Upper lobe of right lung (tissue), 1 donor: ENCODE measurements around the gene NOD2. TPM values are rescaled to one million over a fixed set of nuclear protein-coding genes. Genes with fewer than 3 reads are reported as not detected.

ENCODE experiments used
- ATAC-seq: fragments of 200-7000 bp; cut with Tn5 transposase; one replicate; pipeline ENCODE4 v1.9.1; 2020; ENCODE audit warnings: mild to moderate bottlenecking, moderate library complexity
- DNase-seq: peaks from one replicate; pipeline ENCODE4 v3.0.0-alpha.2; 2020
- H3K27ac ChIP-seq: fragments of 200-600 bp; one replicate; pipeline ENCODE4 v1.8.0; 2022
- H3K27me3 ChIP-seq: fragments of 200-600 bp; one replicate; pipeline ENCODE4 v1.8.0; 2022; ENCODE audit warnings: mild to moderate bottlenecking
- H3K36me3 ChIP-seq: fragments of 200-600 bp; one replicate; pipeline ENCODE4 v1.8.0; 2022
- H3K4me1 ChIP-seq: fragments of 200-600 bp; one replicate; pipeline ENCODE4 v1.8.0; 2022
- H3K4me3 ChIP-seq: fragments of 200-600 bp; one replicate; pipeline ENCODE4 v1.8.0; 2022; ENCODE audit warnings: mild to moderate bottlenecking
- H3K9me3 ChIP-seq: fragments of 200-600 bp; one replicate; pipeline ENCODE4 v1.8.0; 2022
- intact Hi-C: fragments of 100-400 bp; cut with DNase I; formaldehyde crosslinking; loops from one replicate; pipeline ENCODE4 v1.11.0; 2022
- total RNA-seq: library from RNA; stranded (reverse); fragmentation: NEBNext Ultra II Directional; extraction: Animal tissue kit (Norgen Biotek cat#: 25700); gene quantifications from one replicate; pipeline ENCODE4 v1.2.1, GENCODE V29; 2021
- TF ChIP-seq, protein P1 (sequence below): fragments of 200-600 bp; IDR thresholded peaks from one replicate; pipeline ENCODE4 v1.8.0; 2022; ENCODE audit warnings: antibody characterized with exemption
- donor health status: DM: no; HTN: yes; CAD: no; lungs with severe emphysema.

The NOD2 gene
- total RNA-seq, 1 donor from 2014 or later = 4.2 TPM

DNA sequence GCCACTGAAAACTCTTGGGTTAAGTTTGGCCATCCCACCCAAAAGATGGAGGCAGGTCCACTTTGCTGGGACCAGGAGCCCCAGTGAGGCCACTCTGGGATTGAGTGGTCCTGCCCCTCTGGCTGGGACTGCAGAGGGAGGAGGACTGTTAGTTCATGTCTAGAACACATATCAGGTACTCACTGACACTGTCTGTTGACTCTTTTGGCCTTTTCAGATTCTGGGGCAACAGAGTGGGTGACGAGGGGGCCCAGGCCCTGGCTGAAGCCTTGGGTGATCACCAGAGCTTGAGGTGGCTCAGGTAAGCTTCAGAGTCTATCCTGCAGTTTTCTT, 29.0 kb downstream of the NOD2 start:
- no peak for ATAC-seq
- intact Hi-C loops = no loop called here

DNA sequence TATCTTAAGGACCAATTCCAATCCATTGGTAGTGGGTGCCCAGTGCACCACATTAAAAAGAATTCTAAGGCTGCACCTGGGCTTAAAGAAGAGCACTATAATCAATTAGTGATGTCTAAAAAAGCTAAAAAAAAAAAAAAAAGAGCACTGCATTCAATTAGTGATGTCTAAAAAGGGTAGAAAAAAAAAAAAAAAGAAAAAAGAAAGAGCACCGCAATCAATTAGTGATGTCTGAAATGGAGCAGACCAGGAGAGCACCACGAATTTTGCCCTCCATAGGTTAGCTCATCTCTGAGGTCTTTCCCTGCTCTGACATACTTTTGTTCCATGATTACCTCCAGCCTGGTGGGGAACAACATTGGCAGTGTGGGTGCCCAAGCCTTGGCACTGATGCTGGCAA, 29.6 kb downstream of the NOD2 start:
- Histone ChIP-seq H3K27me3 (no peaks in the 10 kb centered on the region), H3K9me3 (no peaks in the 10 kb centered on the region), H3K4me1 (no peaks in the 10 kb centered on the region), H3K27ac (no peak overlapping the region), H3K36me3 (no peaks in the 10 kb centered on the region), H3K4me3 (no peak overlapping the region)
- ATAC-seq (no peak), DNase-seq (no peak)
- TF ChIP-seq, protein P1, sequence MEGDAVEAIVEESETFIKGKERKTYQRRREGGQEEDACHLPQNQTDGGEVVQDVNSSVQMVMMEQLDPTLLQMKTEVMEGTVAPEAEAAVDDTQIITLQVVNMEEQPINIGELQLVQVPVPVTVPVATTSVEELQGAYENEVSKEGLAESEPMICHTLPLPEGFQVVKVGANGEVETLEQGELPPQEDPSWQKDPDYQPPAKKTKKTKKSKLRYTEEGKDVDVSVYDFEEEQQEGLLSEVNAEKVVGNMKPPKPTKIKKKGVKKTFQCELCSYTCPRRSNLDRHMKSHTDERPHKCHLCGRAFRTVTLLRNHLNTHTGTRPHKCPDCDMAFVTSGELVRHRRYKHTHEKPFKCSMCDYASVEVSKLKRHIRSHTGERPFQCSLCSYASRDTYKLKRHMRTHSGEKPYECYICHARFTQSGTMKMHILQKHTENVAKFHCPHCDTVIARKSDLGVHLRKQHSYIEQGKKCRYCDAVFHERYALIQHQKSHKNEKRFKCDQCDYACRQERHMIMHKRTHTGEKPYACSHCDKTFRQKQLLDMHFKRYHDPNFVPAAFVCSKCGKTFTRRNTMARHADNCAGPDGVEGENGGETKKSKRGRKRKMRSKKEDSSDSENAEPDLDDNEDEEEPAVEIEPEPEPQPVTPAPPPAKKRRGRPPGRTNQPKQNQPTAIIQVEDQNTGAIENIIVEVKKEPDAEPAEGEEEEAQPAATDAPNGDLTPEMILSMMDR = no peak
- intact Hi-C loops = no loop called here

More for the DNA sequence above, 29.0 kb downstream of the NOD2 start:
- Histone ChIP-seq H3K27ac (no peak overlapping the region), H3K9me3 (no peaks in the 10 kb centered on the region), H3K27me3 (no peaks in the 10 kb centered on the region), H3K4me3 (no peak overlapping the region), H3K4me1 (no peaks in the 10 kb centered on the region), H3K36me3 (no peaks in the 10 kb centered on the region)
- DNase-seq = no peak
- TF ChIP-seq, protein P1 = no peak

DNA sequence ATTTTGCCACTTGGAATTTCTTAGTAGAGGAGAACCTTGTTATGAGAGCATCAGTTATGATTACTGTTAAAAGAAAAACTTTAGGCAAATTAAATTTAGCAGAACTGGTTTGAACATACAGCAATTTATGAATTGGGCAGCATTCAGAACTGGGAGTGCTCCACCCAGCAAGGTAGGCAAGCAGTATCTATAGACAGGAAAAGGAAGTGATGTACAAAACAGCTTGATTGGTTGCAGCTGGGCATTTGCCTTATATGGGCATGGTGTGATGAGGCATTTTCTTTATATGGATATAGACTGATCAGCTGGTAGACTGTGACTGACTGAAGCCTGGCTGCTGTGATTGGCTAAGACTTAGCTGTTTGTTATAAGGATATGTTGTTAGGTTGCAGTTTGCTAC, 30.9 kb downstream of the NOD2 start:
- Histone ChIP-seq H3K4me1 (no peaks in the 10 kb centered on the region), H3K27ac (no peak overlapping the region), H3K4me3 (no peak overlapping the region), H3K36me3 (no peaks in the 10 kb centered on the region), H3K9me3 (no peaks in the 10 kb centered on the region), H3K27me3 (no peaks in the 10 kb centered on the region)
- ATAC-seq (no peak), DNase-seq (no peak)
- intact Hi-C loops = no loop called here
- TF ChIP-seq, protein P1 = no peak

DNA sequence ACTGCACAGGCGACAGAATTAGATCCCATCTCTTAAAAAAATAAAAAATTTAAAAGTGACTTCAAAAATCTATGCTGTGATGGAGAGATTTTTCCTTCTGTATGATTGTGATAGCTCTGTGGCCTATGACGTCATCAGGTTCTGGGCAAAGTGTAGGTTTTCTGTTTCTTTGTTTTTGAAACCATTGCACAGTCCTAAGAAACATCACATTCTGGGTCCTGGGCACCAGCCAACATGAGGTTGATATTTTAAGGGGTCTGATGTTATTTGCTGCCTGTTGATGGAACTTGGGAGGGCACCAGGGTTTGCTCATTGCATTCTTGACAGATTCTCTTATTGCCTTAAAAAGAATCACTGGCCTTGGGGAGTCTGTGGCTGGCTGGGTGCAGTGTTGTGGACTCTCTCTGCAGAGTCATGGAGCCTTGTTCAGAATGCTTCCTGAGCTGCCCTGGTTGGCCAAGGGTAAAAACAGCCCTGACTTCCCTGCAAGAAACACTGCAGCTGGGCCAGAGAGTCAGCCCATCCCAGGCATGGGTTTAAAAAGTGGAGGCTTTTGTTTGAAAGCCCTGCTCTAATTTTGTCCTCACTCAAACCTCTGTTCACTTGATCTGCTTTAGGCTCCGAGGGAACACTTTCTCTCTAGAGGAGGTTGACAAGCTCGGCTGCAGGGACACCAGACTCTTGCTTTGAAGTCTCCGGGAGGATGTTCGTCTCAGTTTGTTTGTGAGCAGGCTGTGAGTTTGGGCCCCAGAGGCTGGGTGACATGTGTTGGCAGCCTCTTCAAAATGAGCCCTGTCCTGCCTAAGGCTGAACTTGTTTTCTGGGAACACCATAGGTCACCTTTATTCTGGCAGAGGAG, 38.0 kb downstream of the NOD2 start:
- no peak overlapping the region for H3K4me3 ChIP-seq
- no peaks in the 10 kb centered on the region for H3K27me3 ChIP-seq
- no peaks in the 10 kb centered on the region for H3K9me3 ChIP-seq
- no peak overlapping the region for H3K27ac ChIP-seq
- TF ChIP-seq, protein P1 = no peak
- H3K4me1 ChIP-seq = no peaks in the 10 kb centered on the region
- no peaks in the 10 kb centered on the region for H3K36me3 ChIP-seq
- ATAC-seq (no peak), DNase-seq (no peak)
- intact Hi-C loops = no loop called here

DNA sequence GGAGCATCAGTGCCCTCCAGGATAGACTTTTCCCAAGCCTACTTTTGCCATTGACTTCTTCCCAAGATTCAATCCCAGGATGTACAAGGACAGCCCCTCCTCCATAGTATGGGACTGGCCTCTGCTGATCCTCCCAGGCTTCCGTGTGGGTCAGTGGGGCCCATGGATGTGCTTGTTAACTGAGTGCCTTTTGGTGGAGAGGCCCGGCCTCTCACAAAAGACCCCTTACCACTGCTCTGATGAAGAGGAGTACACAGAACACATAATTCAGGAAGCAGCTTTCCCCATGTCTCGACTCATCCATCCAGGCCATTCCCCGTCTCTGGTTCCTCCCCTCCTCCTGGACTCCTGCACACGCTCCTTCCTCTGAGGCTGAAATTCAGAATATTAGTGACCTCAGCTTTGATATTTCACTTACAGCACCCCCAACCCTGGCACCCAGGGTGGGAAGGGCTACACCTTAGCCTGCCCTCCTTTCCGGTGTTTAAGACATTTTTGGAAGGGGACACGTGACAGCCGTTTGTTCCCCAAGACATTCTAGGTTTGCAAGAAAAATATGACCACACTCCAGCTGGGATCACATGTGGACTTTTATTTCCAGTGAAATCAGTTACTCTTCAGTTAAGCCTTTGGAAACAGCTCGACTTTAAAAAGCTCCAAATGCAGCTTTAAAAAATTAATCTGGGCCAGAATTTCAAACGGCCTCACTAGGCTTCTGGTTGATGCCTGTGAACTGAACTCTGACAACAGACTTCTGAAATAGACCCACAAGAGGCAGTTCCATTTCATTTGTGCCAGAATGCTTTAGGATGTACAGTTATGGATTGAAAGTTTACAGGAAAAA, 38.8 kb downstream of the NOD2 start:
- H3K4me1 ChIP-seq = no peaks in the 10 kb centered on the region
- TF ChIP-seq, protein P1 = no peak
- H3K36me3 ChIP-seq = no peaks in the 10 kb centered on the region
- no peak overlapping the region for H3K27ac ChIP-seq
- H3K27me3 ChIP-seq = no peaks in the 10 kb centered on the region
- no peak for ATAC-seq
- H3K4me3 ChIP-seq = no peak overlapping the region
- no peak for DNase-seq
- no peaks in the 10 kb centered on the region for H3K9me3 ChIP-seq
- intact Hi-C loops = no loop called here
